ENCODE measurements around the gene SLC26A3. TPM values are rescaled to one million over a fixed set of nuclear protein-coding genes. Genes with fewer than 3 reads are reported as not detected.

Gene SLC26A3
- total RNA-seq, 1 donor from 2014 or later = not detected

DNA sequence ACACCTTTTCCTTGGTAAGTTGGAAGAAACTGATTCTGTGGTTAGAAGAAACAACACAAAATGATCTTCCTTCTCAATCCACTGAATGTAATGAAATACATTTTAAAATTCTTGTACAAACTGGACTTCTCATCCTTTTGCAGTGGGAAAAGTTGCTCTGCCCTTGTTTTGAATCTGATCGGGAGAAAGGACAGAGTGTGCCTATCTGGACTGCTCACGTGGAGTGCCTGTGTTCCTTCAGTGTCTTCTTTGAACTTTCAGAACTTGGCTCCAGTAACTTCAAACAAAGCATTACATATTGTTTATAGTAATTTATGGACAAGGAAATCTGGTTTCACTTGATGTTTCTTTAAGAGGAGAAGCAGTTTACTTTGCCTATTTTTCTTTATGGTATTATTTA is 17.1 kb downstream of the SLC26A3 start:
- Histone ChIP-seq H3K79me2 (ENCODE audit: low read depth) (no peaks in the 10 kb centered on the region), H3K36me3 (no peaks in the 10 kb centered on the region), H3K4me3 (no peak overlapping the region), H3K27ac (no peak overlapping the region), H3K9ac (peak overlapping the region; percentile 28), H3K9me3 (ENCODE audit: low read depth) (no peaks in the 10 kb centered on the region), H3K27me3 (no peaks in the 10 kb centered on the region), H3K4me2 (no peak overlapping the region), H3F3A (ENCODE audit: low read depth) (no peaks in the 10 kb centered on the region), H2AFZ (replicated peaks) (no peak overlapping the region), H3K4me1 (no peaks in the 10 kb centered on the region), H4K20me1 (ENCODE audit: low read depth) (no peaks in the 10 kb centered on the region)
- no peaks in the 10 kb centered on the region for H3K9me3 Mint-ChIP-seq
- no peak for TF ChIP-seq EZH2 (IDR thresholded peaks at IDR 0.05)
- TF ChIP-seq EZH2phosphoT487 (IDR thresholded peaks at IDR 0.05) = no peak
- TF ChIP-seq CTCF (IDR thresholded peaks at IDR 0.05) = no peak
- DNase-seq (ENCODE audit: low spot score) = no peak
- no peak overlapping the region for H3K4me3 Mint-ChIP-seq
- H3K27ac Mint-ChIP-seq = no peak overlapping the region
- peaks cover 6% of the 10 kb centered on the region for H3K27me3 Mint-ChIP-seq (ENCODE audit: insufficient read depth, low read depth)
- H3K36me3 Mint-ChIP-seq = no peaks in the 10 kb centered on the region
- no peaks in the 10 kb centered on the region for H3K4me1 Mint-ChIP-seq

DNA sequence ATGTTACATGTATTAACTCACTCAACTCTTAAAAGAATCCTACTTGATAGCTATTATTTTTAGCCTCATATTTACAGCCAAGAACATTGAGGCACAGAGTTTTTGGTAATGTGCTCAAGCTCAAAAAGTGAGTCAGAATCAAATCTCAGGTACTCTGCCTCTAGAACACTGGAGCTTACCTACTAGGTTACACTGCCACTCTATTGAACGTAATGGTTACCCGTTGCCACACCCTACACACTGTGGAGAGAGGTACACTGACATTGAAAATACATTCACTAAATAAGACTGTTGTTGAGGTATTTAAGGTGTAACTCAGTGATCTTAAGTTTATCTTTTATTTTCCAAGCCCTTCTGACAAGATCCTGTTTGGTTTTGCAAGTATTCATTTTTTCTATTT is 17.9 kb downstream of the SLC26A3 start:
- H3K27ac ChIP-seq = no peak overlapping the region
- no peaks in the 10 kb centered on the region for H3K9me3 ChIP-seq (ENCODE audit: low read depth)
- H2AFZ ChIP-seq (replicated peaks) = no peak overlapping the region
- no peak overlapping the region for H3K4me3 Mint-ChIP-seq
- no peak overlapping the region for H3K9ac ChIP-seq
- H3K9me3 Mint-ChIP-seq = no peaks in the 10 kb centered on the region
- no peak overlapping the region for H3K27ac Mint-ChIP-seq
- no peaks in the 10 kb centered on the region for H3K4me1 ChIP-seq
- H3K4me3 ChIP-seq = no peak overlapping the region
- no peak overlapping the region for H3K4me2 ChIP-seq
- H4K20me1 ChIP-seq (ENCODE audit: low read depth) = no peaks in the 10 kb centered on the region
- H3K36me3 Mint-ChIP-seq = no peaks in the 10 kb centered on the region
- H3K27me3 Mint-ChIP-seq (ENCODE audit: insufficient read depth, low read depth) = peaks cover 2% of the 10 kb centered on the region
- no peak for TF ChIP-seq EZH2phosphoT487 (IDR thresholded peaks at IDR 0.05)
- TF ChIP-seq EZH2 (IDR thresholded peaks at IDR 0.05) = no peak
- no peak for TF ChIP-seq CTCF (IDR thresholded peaks at IDR 0.05)
- DNase-seq (ENCODE audit: low spot score) = no peak
- H3K36me3 ChIP-seq = no peaks in the 10 kb centered on the region
- no peaks in the 10 kb centered on the region for H3K4me1 Mint-ChIP-seq
- no peaks in the 10 kb centered on the region for H3K27me3 ChIP-seq
- H3K79me2 ChIP-seq (ENCODE audit: low read depth) = no peaks in the 10 kb centered on the region
- H3F3A ChIP-seq (ENCODE audit: low read depth) = no peaks in the 10 kb centered on the region

DNA sequence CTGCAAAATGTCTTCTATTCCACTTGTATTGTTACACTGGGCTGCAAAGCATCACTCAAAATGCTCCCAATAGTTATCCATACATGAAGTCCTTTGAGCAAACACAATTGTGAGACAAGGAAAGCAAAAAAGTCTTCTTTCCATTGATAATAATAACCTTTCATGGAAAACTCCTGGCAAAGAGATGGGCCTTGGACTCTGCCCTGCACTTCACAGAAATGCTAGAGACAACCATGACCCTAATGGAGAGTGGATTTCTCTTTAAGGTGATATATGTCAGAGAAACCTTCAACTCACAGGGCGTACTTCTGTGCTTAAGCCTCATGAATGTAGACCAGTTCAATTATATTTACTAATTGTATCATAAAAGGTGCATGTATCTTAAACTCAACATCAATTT is 19.4 kb downstream of the SLC26A3 start:
- Histone ChIP-seq H3K9ac (no peak overlapping the region), H3K4me2 (no peak overlapping the region), H3K36me3 (no peaks in the 10 kb centered on the region), H3K4me1 (no peaks in the 10 kb centered on the region), H3K9me3 (ENCODE audit: low read depth) (no peaks in the 10 kb centered on the region), H3K27me3 (no peaks in the 10 kb centered on the region), H3K79me2 (ENCODE audit: low read depth) (no peaks in the 10 kb centered on the region), H4K20me1 (ENCODE audit: low read depth) (no peaks in the 10 kb centered on the region), H2AFZ (replicated peaks) (no peak overlapping the region), H3K4me3 (no peak overlapping the region), H3K27ac (no peak overlapping the region), H3F3A (ENCODE audit: low read depth) (no peaks in the 10 kb centered on the region)
- Mint-ChIP-seq H3K4me1 (no peaks in the 10 kb centered on the region), H3K27ac (no peak overlapping the region), H3K9me3 (no peaks in the 10 kb centered on the region), H3K27me3 (ENCODE audit: insufficient read depth, low read depth) (peaks cover 2% of the 10 kb centered on the region), H3K36me3 (no peaks in the 10 kb centered on the region), H3K4me3 (no peak overlapping the region)
- TF ChIP-seq EZH2 (IDR thresholded peaks at IDR 0.05) = no peak
- TF ChIP-seq EZH2phosphoT487 (IDR thresholded peaks at IDR 0.05) = no peak
- DNase-seq (ENCODE audit: low spot score) = no peak

DNA sequence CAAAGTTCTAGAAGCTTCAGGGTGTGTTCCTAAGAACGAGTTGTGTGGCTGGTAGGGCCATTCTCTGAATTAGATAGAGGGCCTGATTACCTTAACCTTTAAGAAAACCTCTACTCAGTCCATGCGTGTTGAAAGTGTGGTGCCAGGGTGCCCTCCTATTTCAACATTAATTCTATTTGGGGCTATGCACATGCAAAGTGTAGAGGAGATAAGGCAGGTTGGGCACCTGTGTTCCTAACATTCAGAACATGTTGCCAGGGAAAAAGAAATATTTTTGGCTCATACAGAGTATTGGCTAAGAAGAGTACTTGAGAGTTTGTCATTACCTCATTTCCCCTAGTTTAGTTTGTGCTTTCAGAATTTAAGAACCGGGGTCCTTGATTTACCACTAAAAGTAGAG is 20.6 kb downstream of the SLC26A3 start:
- Mint-ChIP-seq H3K36me3 (no peaks in the 10 kb centered on the region), H3K4me3 (no peak overlapping the region), H3K4me1 (no peaks in the 10 kb centered on the region), H3K9me3 (no peaks in the 10 kb centered on the region), H3K27ac (no peak overlapping the region), H3K27me3 (ENCODE audit: insufficient read depth, low read depth) (peaks cover 2% of the 10 kb centered on the region)
- Histone ChIP-seq H4K20me1 (ENCODE audit: low read depth) (no peaks in the 10 kb centered on the region), H3K27ac (no peak overlapping the region), H2AFZ (replicated peaks) (no peak overlapping the region), H3K36me3 (no peaks in the 10 kb centered on the region), H3K4me3 (no peak overlapping the region), H3F3A (ENCODE audit: low read depth) (no peaks in the 10 kb centered on the region), H3K27me3 (no peaks in the 10 kb centered on the region), H3K79me2 (ENCODE audit: low read depth) (no peaks in the 10 kb centered on the region), H3K4me2 (no peak overlapping the region), H3K4me1 (no peaks in the 10 kb centered on the region), H3K9me3 (ENCODE audit: low read depth) (no peaks in the 10 kb centered on the region), H3K9ac (no peak overlapping the region)
- no peak for DNase-seq (ENCODE audit: low spot score)
- no peak for TF ChIP-seq EZH2 (IDR thresholded peaks at IDR 0.05)
- no peak for TF ChIP-seq EZH2phosphoT487 (IDR thresholded peaks at IDR 0.05)
- no peak for TF ChIP-seq CTCF (IDR thresholded peaks at IDR 0.05)
